GM03348 (cell line): ENCODE measurements around the gene HUWE1.

Experiments used
- DNase-seq: peaks from one replicate; pipeline ENCODE4 v3.0.0; 2012; ENCODE audit warnings: low spot score

The HUWE1 gene

GRCh38 chrX:53684415-53685192 lies 1.9 kb downstream of the HUWE1 start:
- no peak for DNase-seq

DNA sequence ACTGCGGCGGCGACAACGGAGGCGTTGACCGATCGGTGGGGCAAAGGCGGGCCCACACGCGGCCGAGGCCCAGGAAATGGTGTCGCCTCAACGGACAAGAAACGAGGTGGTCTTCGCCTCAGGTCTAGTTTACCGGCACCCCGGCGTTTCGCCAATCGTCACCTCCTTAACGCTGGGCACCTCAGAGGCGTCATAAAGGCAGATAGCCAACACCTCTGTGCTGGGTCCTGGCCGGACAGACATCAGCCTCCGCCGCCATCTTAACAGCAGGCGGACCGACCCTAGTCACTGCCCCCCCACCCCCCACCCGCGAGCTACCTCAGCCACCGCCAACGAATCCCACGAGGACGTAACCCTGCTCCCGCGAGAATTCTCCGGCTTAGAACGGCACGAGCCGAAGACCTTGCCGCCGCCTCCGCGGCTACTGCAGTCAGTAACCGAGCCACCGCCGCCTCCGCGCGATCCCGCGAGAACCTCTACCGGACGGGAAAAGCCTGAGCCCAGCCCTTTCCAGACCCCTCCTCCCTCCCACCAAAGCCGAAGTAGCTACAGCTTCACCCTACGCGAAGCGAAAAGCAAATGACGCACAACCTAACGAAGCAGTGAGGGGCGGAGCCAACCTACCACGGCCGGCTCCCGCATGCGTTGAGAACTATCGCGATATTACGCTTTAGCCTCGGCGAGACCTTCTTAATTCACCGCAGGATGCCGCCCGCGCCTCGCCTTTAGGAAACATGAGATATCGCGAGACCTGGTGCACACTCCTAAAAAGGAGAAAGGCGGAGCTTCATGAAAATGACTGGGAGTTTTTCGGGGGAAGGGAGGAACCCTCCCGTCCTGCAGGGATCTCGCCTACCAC lies 2.7 kb downstream of the HUWE1 start:
- peak; percentile 88 for DNase-seq

- DNase-seq: peak; percentile 27
Measured at GRCh38 chrX:53682885-53683555, 3.5 kb downstream of the HUWE1 start.

DNA sequence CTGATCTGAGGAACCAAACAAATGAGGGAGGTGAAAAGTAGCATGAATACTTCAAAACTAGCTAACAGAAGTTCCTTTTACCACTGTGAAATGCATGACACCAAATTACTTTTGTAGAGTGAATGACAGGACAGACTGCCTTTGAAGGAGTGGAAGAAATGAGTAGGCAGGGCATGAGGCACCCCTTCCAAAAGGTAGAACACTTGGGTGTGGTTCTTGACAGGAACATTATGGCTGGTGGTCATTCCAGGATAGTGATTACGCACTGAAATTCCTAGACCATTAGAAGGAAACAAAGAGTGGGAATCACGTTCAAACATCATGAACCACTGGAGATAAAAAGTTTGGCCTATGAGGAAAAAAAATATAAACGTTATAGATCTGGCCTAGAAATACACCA lies 4.9 kb downstream of the HUWE1 start:
- DNase-seq: no peak

DNA sequence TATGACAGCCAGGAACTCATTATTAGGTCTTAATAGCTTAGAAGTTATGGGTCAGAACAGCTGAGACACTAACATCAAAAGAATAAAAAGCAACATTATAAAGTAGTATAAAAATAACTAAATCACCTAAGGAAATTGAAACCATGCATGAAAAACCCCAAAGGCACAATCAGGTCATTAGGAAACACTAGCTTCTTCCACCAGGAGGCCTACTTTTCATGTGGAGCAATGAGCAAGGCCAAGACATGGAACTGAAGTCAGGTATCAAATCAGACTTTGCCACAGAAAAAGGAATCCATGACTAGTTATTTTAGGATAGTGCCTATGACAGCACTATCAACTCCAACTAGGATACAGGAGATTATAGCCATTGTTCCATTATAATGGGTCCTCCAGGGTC lies 7.9 kb downstream of the HUWE1 start:
- DNase-seq: no peak

DNA sequence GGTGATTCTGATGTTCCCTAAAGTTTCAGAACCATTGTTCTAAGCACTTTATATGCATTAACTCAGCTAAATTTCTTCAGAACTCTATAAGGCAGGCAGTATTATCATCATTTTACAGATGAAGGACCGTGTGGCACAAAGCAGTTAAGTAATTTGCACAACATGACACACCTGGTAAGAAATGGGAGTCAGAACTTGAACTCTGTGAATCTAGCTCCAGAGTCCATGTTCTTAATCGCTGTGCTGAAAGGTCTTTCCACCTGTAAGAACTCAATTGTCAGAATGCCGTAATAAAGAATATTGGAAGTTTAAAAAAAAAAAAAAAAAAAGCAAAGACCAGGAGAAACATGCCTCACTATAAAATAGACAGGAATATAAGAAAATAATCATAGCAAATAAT lies 9.2 kb downstream of the HUWE1 start:
- DNase-seq: no peak

GRCh38 chrX:53674581-53674980 lies 11.9 kb downstream of the HUWE1 start:
- DNase-seq: no peak

DNA sequence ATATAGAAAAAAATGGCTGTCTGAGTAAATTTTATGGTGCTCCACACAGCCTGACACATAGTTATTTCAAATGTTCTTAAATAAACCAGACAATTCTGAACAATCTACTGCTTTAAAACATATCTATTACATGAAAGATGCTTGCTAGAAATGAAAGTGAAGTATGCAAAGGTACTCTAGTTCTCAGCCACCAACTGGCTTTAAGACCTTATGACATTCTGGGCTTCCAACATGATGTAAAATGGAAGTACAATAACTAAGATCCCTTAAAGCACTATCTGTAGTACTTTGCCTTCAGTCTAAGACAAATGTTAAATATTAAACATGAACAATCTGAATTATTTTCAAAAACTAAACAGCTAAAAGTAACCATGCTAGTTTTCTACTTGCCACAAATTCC lies 17.3 kb downstream of the HUWE1 start:
- DNase-seq: no peak

DNA sequence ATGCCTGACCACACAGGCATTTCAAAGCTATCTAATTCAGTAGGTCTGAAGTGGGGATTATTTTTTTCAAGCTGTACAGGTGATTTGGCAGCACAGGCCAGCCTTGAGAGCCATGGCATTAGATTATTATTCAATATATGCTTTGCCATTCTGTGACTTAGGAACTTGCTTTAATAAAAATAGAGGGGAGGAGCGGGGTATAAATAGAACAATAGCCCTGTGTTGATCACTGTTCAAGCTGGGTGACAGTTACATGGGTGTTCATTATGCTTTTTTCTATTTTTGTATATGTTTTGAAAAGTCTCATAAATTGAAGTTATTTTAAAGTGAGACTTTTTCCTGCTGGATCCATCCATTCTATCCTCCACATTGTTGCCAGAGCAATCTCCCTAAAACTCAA lies 20.3 kb downstream of the HUWE1 start:
- no peak for DNase-seq

- no peak for DNase-seq
Measured at GRCh38 chrX:53660004-53660403, 26.5 kb downstream of the HUWE1 start.

DNA sequence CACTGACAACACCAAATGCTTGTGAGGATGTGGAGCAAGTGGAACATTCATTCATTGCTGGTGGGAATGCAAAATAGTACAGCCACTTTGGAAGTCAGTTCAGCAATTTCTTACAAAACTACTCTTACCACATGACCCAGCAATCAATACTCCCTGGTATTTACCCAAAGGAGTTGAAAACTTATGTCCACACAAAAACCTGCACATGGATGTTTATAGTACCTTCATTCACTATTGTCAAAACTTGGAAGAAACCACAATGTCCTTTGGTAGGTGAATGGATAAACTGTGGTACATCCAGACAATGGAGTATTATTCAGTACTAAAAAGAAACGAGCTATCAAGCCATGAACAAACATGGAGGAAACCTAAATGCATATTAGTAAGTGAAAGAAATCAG lies 27.5 kb downstream of the HUWE1 start:
- no peak for DNase-seq

DNA sequence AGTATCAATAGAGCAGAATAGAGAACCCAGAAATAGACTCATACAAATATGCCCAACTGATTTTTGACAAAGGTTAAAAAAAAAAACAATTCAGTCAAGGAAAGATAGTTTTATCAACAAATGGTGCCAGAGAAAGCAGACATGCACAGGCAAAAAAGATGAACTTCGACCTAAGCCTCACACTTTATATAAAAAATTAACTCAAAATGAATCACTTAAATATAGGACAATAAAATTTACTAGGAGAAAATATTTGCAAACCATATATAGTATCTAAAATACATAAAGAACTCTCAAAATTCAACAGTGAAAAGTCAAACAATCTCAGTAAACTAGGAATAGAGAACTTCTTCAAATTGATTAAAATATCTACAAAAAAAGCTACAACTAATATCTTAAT lies 29.7 kb downstream of the HUWE1 start:
- DNase-seq: no peak

DNA sequence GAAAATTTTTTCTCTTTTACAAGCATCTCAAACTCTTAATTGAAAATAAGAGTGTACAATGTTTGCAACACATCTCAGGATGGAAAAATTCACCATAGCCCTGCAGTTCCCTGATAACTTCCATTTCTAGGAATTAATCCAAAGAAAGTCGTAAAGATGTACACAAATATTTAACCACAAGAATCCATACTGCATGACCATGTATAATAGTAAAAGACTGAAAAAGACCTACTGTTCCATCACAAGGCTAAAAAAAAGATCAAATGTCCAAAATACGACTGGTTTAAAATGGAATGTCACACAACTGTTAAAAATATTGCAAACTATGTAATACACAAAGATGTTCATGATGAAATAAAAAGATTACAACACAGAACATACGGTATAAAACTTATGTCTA lies 32.1 kb downstream of the HUWE1 start:
- peak; percentile 2 for DNase-seq

DNA sequence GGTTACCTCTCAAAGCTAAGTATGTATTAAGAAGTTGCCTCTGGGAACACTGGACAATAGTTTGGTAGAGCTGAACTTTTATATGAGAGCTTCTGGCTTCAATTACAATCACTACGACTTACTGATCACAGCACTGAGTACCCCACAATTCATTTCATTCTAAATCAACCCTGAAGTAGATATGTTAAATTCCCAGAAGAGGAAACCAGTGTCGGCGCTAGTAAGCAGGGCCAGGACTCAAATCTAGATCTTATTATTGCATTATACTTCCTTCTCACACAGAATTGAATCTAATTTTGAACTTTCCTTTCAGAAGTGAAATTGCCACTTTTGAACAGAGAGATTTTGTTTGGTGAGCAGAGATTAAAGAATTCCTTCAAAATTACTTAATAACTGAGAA lies 41.8 kb downstream of the HUWE1 start:
- no peak for DNase-seq

DNA sequence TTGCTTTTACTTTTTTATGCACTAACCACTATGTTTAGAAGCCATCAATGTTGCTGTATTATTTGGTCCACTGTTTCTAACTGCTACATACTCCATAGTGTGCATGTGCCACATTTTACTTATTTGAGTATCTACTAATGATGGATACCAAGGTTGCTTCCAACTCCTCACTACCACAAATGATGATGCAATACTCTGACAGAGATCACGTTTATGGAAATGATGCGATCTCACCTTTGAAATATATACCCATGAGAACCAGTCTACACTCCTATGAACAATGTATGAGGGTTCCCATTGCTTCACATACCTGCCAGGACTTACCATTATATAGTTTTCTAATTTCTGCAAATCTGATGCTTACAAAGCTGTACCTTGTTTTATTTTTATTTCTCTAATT lies 44.2 kb downstream of the HUWE1 start:
- no peak for DNase-seq

DNA sequence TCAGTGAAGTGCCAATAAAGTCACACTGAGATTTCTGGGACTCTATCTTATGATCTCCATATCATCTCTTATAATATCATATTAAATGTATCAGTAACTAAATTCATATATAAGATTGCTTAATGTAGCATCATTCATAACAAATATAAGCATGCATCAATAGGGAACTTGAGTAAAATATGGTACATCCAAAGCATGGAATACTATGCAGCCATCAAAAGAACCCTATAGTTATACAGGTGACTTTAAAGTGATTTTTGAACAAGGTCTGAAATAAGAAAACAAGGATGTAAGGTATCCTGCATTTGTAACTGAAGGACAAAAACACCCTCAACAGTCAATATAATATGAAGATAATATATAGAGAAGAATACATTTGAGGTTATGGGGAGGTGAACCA lies 47.3 kb downstream of the HUWE1 start:
- no peak for DNase-seq

GRCh38 chrX:53637479-53637878 lies 49.0 kb downstream of the HUWE1 start:
- no peak for DNase-seq

DNA sequence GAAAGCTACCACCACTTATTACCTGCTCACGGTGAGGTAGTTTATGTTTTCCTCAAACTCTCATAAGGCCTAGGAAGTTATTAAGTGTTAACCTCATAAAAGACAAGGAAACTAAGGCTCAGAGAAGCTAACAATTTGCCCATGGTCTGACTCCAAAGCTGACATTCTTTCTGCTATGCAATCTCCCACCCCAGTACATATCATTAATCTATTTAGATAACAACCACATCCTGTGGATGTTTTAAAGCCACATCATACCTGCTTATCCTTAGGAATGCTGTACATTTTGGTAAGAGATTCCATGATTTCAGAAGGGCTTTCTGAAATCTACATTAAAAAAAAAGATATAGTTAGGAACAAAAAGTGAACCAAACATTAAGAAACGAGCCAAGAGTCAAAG lies 55.4 kb downstream of the HUWE1 start:
- no peak for DNase-seq

DNA sequence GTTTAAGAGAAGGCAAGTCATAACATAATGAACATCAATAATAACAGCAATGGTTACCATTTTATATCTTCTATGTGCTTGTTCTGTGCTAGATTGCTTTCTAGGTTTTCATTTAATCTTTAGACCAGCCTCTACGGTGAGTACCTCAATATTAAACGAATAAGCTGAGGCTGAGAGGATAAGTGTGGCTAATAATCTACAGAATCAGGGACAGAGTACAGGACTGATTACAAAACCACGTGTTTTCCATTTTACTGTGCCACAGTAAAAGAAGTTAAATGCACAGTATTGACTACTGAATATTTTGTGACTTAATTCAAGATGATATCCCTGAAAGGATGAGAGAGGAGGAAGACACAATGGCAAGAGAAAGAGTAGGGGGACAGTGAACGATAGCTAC lies 56.3 kb downstream of the HUWE1 start:
- DNase-seq: no peak

GRCh38 chrX:53622431-53622830 lies 64.1 kb downstream of the HUWE1 start:
- DNase-seq: no peak

- DNase-seq: no peak
Measured at GRCh38 chrX:53621418-53621986, 65.0 kb downstream of the HUWE1 start.

DNA sequence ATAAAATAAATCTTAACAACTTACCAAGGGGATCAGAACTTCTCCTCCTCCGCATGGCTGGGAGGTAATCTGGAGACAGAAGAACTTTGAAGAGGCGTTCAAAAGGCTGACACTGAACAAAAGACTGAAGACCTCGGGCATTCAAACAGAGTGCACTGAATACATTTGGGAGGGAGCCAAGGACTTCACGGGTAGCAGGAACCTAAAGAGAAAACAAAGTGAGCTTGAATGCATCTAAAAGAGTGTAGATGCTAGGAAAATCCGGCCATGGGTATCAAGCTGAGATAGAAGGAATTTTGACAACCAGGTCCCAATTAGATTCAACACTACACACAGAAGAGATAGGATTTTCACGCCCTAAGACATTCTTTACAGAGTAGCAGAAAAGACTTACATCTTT lies 69.6 kb downstream of the HUWE1 start:
- DNase-seq: no peak

- DNase-seq: no peak
Measured at GRCh38 chrX:53606456-53606855, 80.1 kb downstream of the HUWE1 start.
